ENCODE results near the gene RIN3. TPM values are rescaled to one million over a fixed set of nuclear protein-coding genes. Genes with fewer than 3 reads are reported as not detected.

RIN3 gene, protein sequence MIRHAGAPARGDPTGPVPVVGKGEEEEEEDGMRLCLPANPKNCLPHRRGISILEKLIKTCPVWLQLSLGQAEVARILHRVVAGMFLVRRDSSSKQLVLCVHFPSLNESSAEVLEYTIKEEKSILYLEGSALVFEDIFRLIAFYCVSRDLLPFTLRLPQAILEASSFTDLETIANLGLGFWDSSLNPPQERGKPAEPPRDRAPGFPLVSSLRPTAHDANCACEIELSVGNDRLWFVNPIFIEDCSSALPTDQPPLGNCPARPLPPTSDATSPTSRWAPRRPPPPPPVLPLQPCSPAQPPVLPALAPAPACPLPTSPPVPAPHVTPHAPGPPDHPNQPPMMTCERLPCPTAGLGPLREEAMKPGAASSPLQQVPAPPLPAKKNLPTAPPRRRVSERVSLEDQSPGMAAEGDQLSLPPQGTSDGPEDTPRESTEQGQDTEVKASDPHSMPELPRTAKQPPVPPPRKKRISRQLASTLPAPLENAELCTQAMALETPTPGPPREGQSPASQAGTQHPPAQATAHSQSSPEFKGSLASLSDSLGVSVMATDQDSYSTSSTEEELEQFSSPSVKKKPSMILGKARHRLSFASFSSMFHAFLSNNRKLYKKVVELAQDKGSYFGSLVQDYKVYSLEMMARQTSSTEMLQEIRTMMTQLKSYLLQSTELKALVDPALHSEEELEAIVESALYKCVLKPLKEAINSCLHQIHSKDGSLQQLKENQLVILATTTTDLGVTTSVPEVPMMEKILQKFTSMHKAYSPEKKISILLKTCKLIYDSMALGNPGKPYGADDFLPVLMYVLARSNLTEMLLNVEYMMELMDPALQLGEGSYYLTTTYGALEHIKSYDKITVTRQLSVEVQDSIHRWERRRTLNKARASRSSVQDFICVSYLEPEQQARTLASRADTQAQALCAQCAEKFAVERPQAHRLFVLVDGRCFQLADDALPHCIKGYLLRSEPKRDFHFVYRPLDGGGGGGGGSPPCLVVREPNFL
- 1 to 10 TPM; 4.6 to 5.5 (median 4.9) TPM for polyA plus RNA-seq (ENCODE audit: insufficient read length in 3 of 3)

DNA sequence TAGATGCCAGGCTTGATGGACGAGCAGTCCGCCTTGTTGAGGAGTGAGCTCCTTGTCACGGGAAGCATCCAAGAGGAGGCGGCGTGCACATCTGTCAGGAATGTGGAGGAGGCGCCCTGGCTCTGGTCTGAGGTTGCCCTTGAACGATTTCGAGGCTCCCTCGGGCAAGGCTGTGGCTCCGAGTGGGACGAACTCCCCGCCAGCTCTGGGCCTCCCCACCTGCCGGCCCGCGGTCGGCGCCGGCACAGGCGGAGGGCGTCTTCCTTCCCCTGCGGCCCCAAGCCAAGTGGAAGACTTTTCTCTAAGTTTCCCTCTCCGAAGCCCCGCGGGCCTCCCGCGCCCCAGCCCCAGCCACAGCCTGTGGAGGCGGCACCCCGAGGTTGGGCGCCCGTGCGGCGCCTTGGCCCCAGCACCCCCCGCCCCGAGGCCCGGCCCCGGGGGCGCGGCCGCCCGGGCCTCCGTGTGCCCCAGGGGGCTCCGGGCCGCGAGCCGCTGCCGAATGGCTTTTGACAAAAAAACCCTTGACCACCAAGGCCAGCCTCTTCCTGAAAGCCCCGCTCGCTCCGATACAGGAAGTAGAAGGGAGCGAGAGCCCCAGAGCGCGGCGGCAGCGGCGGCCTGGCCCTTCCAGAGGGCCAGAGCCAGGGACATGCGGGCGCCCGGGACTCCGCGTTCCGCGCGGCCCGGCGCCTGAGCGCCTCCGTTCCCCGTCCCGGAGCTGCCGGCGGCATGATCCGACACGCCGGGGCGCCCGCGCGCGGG is at the start of gene RIN3:
Gene RIN3 (plus strand): TSS at position 578 of the 762 bp plus-strand sequence. CDS start 152 bp downstream, at position 730.
- peak in 1 of 3 donors; percentile 29 for DNase-seq (ENCODE audit: low read depth in 3 of 3, low spot score in 2 of 3)

DNA sequence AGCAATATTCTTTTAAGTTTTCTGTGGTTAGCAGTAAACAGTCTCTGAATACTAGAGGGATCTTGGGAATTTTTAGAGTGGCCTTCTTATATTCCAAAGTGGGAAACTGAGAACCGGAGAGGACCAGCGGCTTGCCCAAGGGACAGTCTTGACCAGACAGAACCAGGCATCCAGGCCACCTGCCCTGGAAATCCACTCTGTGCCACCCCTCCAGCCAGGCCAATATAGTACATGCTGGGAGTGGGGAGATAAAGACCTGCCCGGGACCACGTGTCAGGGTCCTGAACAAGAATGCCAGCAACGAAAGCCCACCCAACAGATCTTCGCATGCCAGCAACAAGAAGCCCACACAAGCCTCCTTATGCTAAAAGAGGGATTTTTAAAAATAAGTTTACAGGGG is 49.4 kb upstream of the RIN3 start:
- DNase-seq (ENCODE audit: low read depth in 3 of 3, low spot score in 2 of 3), result no peak

DNA sequence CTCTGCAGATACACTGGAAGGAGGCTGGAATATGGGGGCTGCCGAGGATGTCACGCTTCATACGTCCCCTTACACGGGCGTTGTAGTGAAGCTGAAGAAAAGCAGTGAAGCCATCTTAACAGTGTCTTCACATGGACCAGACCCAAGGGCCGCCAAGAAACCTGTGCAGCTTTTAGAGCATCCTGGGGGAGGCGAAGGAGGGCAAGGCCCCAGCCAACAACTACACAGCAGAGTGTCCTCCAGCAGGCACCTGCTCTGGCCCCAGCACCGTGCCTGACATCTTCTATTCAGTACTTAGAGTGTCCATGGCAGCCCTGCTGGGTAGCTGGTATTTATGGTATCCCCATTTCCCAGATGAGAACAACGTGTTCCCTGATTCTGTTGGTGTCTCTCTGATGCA is 48.9 kb upstream of the RIN3 start:
- DNase-seq (ENCODE audit: low read depth in 3 of 3, low spot score in 2 of 3), result no peak

DNA sequence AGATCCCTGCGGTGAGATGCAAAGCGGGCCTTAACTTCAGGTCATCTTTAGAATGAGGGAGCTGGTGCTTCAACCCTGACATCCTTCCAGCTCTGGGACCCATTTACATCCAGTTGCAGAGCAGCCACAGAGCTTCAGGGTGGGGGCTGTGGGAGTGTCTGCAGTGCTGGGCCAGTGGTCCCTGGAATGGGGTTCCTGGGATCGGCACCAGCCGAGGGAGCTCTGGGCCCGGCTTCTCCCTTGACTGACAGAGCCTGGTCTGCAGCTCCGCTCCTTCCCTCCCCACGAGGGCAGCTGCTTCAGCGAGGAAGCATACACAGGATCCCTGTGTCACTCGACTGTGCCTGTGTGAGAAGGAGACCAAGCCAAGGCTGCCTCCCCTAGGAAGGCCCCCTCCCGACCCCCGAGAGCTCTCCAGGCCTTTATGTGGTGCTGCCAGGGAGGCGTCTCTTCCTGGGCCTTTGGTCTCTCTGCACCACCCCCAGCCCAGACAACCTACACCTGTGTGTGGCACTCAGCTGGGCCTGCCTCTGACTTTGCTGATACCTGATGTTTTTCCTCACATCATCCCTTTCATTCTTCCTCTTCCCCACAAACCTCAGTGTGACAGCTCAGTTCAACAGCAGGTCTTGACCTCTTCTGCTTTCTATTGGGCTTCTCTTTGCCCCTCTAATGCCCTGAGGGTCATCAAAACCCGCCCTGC is 48.1 kb upstream of the RIN3 start:
- no peak for DNase-seq (ENCODE audit: low read depth in 3 of 3, low spot score in 2 of 3)

DNA sequence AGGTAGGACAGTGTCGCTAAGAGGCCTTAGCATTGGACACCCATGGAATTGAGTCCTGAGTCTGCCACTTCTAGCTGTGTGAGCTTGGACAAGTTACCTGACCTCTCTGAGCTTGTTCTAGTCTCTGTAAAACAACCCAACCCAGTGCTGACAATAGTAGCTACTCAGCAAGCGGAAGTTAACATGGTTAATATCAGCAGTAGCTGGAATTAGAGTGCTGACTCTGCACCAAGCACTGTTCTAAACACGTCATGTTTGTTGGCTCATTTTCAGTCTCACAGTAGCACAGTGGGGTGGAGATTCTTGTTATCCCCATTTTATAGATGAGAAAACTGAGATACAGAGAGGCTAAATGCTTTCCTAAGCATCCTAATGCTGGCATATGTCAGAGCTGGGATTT is 47.5 kb upstream of the RIN3 start:
- DNase-seq (ENCODE audit: low read depth in 3 of 3, low spot score in 2 of 3), result no peak

DNA sequence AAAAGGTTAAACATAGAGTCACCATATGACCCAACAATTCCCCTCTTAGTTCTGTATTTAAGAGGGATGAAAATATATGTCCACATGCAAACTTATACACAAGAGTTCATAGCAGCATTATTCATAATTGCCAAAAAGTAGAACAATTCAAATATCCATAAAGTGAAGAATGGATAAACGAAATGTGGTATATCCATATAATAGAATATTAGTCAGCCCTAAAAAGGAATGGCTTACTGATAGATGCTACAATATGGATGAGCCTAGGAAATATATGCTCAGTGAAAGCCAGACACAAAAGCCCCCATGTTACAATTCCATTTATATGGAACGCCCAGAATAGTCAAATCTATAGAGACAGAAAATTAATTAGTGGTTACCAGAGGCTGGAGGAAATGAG is 44.1 kb upstream of the RIN3 start:
- DNase-seq (ENCODE audit: low read depth in 3 of 3, low spot score in 2 of 3), result no peak

DNA sequence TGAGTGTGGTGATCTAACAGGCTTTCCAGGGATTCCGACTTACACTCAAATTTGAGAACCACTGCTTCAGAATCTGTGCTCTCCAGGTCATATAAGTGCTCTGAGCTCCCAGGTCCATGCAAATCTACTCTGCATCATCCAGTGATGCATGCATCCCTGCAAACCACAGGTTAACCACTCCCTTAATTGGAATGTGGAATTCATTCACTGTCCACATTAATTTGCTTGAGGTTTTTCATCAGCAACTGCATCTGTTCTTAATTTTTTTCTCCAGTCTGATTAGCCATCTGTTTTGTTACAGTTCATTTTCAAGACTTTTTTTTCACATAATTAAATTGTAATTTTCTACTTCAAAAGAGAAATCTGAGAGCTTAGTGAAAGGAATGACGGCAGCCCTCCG is 43.4 kb upstream of the RIN3 start:
- DNase-seq (ENCODE audit: low read depth in 3 of 3, low spot score in 2 of 3), result no peak

DNA sequence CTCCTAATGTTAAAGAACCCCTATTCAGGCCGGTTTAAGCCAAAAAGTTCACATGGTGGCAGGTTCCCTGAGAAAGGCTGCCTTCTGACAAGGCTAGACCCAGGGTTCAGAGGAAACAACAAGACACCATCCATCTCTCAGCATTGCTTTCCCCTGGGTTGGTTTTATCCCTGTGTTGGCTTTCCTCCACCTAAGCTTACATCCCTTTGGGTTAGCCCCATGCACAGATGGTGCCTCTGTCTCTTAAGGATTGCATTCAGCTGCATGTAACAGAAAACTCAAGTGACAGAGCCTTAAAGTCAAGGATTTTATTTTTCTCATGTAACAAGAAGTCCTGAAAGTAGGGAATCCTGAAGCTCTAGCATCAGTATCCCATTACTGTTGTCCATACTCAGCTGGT is 42.8 kb upstream of the RIN3 start:
- no peak for DNase-seq (ENCODE audit: low read depth in 3 of 3, low spot score in 2 of 3)

DNA sequence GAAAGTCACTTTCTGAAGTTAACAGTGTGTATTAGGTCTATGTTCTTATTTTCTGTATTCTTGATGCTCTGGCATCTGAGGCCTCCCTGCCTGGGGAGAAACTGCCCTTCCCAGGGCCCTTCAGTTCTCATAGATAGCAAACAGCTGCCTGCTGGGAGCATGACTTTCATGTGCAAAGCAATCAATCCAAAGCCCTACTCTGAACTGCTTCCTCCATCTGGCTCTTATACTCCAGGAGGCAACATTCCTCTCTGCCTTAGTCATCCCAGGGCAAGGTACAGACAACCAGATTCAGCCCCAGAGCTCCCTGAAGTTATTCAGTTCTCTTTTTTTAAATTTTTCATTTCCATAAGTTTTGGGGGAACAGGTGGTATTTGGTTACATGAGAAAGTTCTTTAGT is 41.7 kb upstream of the RIN3 start:
- DNase-seq (ENCODE audit: low read depth in 3 of 3, low spot score in 2 of 3), result no peak

DNA sequence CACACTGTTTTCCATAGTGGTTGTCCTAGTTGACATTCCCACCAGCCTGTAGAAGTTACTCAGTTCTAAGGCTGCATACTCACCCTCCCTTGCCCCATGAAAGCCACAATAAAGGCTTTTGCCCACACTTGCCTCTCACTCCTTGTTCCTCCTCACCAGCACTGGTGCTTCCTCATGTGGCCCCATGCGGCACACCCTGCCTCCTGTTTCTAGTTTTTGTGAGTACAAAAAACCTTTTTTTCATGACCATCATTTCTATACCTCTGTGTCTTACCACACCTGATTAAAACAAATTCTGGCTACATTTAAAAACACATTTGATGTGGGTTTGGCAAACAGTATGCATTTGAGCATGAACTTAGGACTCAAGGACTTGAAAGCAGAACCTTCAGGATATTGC is 40.7 kb upstream of the RIN3 start:
- no peak for DNase-seq (ENCODE audit: low read depth in 3 of 3, low spot score in 2 of 3)

DNA sequence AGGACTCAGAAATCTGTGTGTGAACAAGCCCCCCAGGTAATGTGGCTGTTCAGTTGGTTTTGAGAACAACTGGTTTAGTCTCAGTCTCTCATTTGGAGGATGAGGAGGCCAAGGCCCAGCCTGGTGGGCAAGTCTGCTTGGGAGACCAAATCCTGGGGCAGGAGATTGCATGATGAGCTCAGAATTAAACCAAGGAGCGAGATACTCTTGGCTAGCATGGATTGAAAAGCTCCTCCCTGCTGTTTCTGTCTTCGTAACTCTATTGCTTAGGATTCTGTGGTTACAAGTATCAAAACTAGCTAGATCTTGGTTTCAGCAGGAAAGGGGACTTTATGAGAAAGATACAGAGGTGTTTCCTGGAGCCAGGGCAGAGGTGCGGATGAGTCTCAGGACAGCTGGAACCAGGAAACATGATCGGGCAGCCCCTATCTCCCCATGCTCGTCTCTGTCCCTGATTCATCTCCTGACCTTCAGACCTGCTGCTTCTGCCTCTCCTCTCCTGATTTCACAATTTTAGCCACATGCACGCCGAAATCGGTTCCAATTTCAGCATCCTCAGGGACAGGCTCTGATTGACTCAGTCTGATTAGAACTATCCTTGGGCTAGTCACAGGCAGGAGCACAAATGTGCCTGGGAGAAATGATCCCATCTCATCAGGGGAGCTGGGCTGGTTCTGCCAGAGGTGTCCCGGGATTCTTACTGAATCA is 40.2 kb upstream of the RIN3 start:
- no peak for DNase-seq (ENCODE audit: low read depth in 3 of 3, low spot score in 2 of 3)

DNA sequence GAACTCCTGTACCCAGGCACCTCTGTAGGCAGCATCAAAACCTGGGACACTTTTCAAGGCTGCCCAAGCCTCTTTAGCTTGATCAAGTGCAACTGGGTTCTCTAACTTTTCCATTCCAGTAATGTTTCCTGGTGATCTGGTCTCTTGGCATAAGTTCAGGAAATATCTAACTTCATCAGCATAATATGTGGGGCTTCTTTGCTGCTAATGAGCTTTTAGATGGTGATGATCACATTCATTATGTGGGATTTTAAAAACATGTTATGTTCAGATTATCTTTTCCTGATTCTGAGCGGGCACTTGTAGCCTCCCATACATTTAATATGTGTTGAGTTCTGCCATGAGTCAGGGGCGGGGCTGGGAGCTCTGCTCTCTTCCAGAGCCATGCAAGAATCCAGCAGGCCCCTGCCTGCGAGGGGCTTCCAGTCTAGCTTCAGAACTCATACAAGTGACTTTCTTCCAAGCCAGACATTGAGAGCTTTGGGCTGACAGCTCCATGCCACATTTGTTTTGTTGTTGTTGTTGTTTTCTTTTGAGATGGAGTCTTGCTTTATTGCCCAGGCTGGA is 39.5 kb upstream of the RIN3 start:
- DNase-seq (ENCODE audit: low read depth in 3 of 3, low spot score in 2 of 3), result no peak

DNA sequence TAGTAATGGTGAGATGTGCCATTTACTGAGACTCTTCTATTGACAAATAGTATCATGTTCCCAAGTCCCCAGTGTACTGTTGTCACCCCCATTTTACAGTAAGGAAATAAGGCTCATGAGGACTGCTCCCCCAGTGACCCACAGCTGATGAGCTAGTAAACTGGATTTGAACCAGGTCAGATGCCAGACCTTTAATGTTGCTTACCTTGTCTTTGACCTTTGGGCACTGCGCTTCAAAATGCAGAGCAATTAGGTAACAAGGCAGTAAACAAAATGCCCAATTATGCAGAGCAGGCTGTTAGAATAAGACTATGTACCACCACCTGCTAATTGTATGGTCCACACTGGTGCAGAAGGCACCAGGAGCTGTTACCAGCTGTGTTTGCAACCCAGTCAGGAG is 38.5 kb upstream of the RIN3 start:
- no peak for DNase-seq (ENCODE audit: low read depth in 3 of 3, low spot score in 2 of 3)

DNA sequence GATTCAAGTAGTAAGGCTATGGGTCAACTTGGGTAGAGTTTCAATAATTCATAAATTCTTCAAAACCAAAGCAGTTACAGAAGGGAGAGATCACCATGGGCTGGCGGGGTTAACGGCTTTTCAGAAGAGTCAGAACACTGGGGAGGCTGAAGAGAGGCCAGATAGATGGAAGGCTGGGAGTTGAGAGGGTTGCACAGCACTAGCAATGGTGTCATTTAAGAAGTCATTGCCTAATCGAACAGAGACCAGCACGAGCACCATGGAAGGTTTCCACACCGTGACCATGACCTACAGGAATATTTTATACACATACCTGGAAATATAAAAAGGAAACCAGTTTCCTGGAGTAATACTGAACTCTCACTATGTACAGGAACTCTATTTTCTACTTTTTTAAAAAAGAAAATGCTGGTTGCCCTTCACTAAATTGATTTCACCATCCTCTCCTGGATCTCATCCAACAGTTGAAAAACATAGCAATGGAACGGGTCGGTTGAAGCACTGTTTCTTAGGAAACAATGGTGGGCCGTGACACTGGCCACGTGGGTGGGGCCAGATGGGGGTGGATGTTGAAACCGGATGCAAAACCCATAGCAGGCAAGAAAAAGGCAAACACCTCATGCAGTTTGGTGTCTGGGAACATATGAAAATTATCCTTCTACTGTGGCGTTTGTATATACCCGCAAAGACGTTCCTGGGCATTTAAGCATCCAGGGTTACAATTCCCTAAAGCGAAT is 38.0 kb upstream of the RIN3 start:
- no peak for DNase-seq (ENCODE audit: low read depth in 3 of 3, low spot score in 2 of 3)

DNA sequence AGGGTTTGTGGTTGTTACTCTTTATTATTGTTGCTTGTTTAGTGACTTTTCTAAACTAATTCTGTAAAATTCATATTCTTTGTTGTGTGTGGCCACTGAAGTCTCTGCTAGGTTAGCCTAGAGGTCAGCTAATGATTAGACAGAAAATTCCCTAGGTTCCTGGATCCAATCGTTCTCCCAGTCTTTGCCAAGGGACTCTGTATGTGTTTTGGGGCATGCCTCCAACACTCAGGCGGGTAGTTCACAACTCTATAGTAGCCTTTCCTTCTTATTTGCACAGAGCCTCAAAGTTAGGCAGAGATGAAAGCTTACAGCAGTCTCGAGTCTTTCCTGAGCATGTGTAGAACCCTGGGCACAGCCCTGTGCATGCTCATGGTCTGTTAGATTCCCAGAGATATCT is 32.7 kb upstream of the RIN3 start:
- no peak for DNase-seq (ENCODE audit: low read depth in 3 of 3, low spot score in 2 of 3)

DNA sequence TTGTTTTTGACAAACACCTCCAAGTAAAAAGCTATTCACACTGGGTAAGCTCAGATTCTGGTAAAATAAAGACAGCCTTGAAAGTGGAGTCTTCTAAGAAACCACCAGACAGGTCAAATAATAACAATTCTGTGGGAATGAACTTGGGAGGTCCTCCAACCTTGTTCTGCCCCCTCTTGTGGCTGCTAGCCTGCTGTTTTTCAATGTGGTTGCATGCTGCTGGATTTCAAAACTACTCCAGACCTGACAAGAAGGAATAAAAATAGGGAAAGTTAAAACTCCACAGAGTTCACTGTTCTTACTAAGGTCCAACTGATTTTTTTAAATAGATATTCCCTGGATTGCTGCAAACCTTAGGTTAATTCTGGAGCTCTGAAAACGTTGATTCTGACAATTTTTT is 32.2 kb upstream of the RIN3 start:
- no peak for DNase-seq (ENCODE audit: low read depth in 3 of 3, low spot score in 2 of 3)

DNA sequence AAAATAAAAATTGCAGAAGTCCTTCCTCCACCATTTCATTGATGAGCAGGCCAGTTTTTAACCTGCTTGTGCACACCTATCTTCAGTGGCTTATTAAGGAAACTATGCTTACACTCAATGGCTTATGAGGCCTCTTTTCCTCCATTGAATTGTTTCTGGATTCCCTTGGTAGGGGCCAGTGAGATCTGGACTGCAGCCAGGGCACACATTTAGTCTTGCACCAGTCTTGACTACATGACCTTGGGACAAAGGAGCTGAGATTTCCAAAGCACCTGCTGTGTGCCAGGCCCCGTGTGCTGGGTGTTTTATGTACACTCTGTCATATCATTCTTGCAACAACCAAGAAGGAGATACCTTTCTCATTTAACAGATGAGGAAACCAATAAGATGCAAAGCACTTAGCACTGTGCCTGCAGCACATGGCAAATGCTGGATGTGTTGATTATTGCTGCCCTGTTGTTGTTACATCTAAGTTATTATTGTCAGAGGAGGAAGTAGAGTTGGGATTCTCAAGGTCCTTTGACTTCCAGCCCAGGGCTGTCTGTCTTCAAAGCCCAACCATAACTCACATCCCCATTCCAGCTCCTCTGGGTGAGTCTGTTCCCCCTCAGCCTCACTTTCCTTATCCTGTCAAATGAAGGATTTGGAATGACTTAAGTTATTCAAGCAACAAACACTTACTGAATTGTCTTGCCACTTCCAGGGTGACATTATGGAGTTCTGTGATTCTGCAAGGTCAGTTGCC is 31.6 kb upstream of the RIN3 start:
- no peak for DNase-seq (ENCODE audit: low read depth in 3 of 3, low spot score in 2 of 3)

Measured in right renal cortex interstitium (tissue), 3 donors.